Neural cell (in vitro differentiated cells): Measurements from ENCODE around the gene IRF8.

Experiments used
- CTCF ChIP-seq: fragments of 450-650 bp; IDR thresholded peaks from 2 replicates; pipeline ENCODE4 v1.5.1; 2014; ENCODE audit warnings: antibody characterized with exemption, mild to moderate bottlenecking, moderate library complexity; ENCODE audit not compliant: poor library complexity, severe bottlenecking
- EP300 ChIP-seq: fragments of 450-650 bp; conservative IDR thresholded peaks from 2 replicates; pipeline ENCODE4 v1.6.1; 2014; ENCODE audit warnings: antibody characterized with exemption, mild to moderate bottlenecking, moderate library complexity; ENCODE audit not compliant: poor library complexity, severe bottlenecking
- EZH2 ChIP-seq: fragments of 200-600, 300-800 bp; shearing (Covaris generic), sonication (generic); IDR thresholded peaks from 2 replicates; pipeline ENCODE4 v1.6.1; 2014; ENCODE audit warnings: antibody characterized with exemption, low read length, borderline replicate concordance, mild to moderate bottlenecking; ENCODE audit not compliant: insufficient read depth, poor library complexity, severe bottlenecking
- POLR2AphosphoS5 ChIP-seq: IDR thresholded peaks from 2 replicates; pipeline ENCODE4 v1.6.1; 2012
- RAD21 ChIP-seq: fragments of 450-650 bp; conservative IDR thresholded peaks from 2 replicates; pipeline ENCODE4 v1.6.1; 2014; ENCODE audit warnings: antibody characterized with exemption, mild to moderate bottlenecking, moderate library complexity
- REST ChIP-seq: IDR thresholded peaks from 2 replicates; pipeline ENCODE4 v1.6.1; 2012; ENCODE audit warnings: borderline replicate concordance
- TAF1 ChIP-seq: IDR thresholded peaks from 2 replicates; pipeline ENCODE4 v1.6.1; 2012; ENCODE audit warnings: low read depth

GRCh38 chr16:85934210-85934609 is 35.2 kb downstream of the IRF8 start:
- TF ChIP-seq EZH2 (no peak), RAD21 (no peak), CTCF (no peak), POLR2AphosphoS5 (no peak), EP300 (no peak), REST (no peak), TAF1 (no peak)
